ENCODE results near the gene CD274. TPM values are rescaled to one million over a fixed set of nuclear protein-coding genes. Genes with fewer than 3 reads are reported as not detected.

CD274 gene
- not detected for polyA plus RNA-seq (2013, experiment 1 of 2)
- polyA plus RNA-seq (2013, experiment 2 of 2), result not detected

GRCh38 chr9:5450359-5451091 is at the start of gene CD274:
Gene CD274, plus strand, starts transcription at chr9:5450542. Its CDS starts 5,572 bp downstream, at chr9:5456114.
- H3K9me3 ChIP-seq (ENCODE audit: insufficient read depth, low read depth, low read length), result no peaks in the 10 kb centered on the region
- H3K9ac ChIP-seq (ENCODE audit: low read depth, low read length), result no peak within 1 kb of the TSS
- 14% methylated on average over 34 of the region's 36 CpGs for WGBS
- H3K27ac ChIP-seq (ENCODE audit: low read depth, low read length), result no peak within 1 kb of the TSS
- H3K4me3 ChIP-seq (ENCODE audit: low read length), result peak within 1 kb of the TSS; percentile 56
- no peaks in the 10 kb centered on the region for H3K4me1 ChIP-seq (ENCODE audit: insufficient read depth, low read length)
- H3K36me3 ChIP-seq (ENCODE audit: insufficient read depth, low read length), result no peaks in the 10 kb centered on the region
- no peaks in the 10 kb centered on the region for H3K27me3 ChIP-seq (ENCODE audit: insufficient read depth, low read length)

GRCh38 chr9:5402217-5402616 is 48.1 kb upstream of the CD274 start:
- no peaks in the 10 kb centered on the region for H3K36me3 ChIP-seq (ENCODE audit: insufficient read depth, low read length)
- no peaks in the 10 kb centered on the region for H3K27me3 ChIP-seq (ENCODE audit: insufficient read depth, low read length)
- no peak overlapping the region for H3K27ac ChIP-seq (ENCODE audit: low read depth, low read length)
- no peak overlapping the region for H3K9ac ChIP-seq (ENCODE audit: low read depth, low read length)
- 0 out of 2 replicates have a peak, but pooled peaks cover under 1% of the 10 kb centered on the region for H3K9me3 ChIP-seq (ENCODE audit: insufficient read depth, low read depth, low read length)
- H3K4me3 ChIP-seq (ENCODE audit: low read length), result no peak overlapping the region
- no peaks in the 10 kb centered on the region for H3K4me1 ChIP-seq (ENCODE audit: insufficient read depth, low read length)

DNA sequence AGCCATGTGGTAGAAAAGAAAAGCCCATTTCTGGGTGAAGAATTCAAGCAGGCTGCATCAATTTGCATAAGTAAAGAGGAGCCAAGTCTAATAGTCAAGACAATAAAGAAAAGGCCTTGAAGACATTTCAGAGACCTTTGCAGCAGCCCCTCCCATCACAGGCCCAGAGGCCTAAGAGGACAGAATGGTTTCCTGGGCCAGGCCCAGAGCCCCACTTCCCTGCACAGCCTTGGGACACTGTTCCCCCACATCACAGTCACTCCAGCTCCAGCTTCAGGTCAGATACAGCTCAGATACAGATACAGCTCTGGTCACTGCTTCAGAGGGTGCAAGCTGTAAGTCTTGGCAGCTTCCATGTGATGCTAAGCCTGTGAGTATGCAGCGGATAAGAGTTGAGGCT is 41.7 kb upstream of the CD274 start:
- Histone ChIP-seq H3K4me1 (ENCODE audit: insufficient read depth, low read length) (no peaks in the 10 kb centered on the region), H3K27ac (ENCODE audit: low read depth, low read length) (no peak overlapping the region), H3K9me3 (ENCODE audit: insufficient read depth, low read depth, low read length) (peaks cover 37% of the 10 kb centered on the region), H3K27me3 (ENCODE audit: insufficient read depth, low read length) (no peaks in the 10 kb centered on the region), H3K4me3 (ENCODE audit: low read length) (no peak overlapping the region), H3K36me3 (ENCODE audit: insufficient read depth, low read length) (no peaks in the 10 kb centered on the region), H3K9ac (ENCODE audit: low read depth, low read length) (no peak overlapping the region)
- 91% methylated on average over 1 of the region's 1 CpG for WGBS

- Histone ChIP-seq H3K9me3 (ENCODE audit: insufficient read depth, low read depth, low read length) (no peaks in the 10 kb centered on the region), H3K4me1 (ENCODE audit: insufficient read depth, low read length) (peaks cover 9% of the 10 kb centered on the region), H3K9ac (ENCODE audit: low read depth, low read length) (no peak overlapping the region), H3K27me3 (ENCODE audit: insufficient read depth, low read length) (no peaks in the 10 kb centered on the region), H3K4me3 (ENCODE audit: low read length) (no peak overlapping the region), H3K36me3 (ENCODE audit: insufficient read depth, low read length) (no peaks in the 10 kb centered on the region), H3K27ac (ENCODE audit: low read depth, low read length) (no peak overlapping the region)
- 87% methylated on average over 2 of the region's 3 CpGs for WGBS
These were observed 33.4 kb upstream of the CD274 start for GRCh38 chr9:5416953-5417352.

DNA sequence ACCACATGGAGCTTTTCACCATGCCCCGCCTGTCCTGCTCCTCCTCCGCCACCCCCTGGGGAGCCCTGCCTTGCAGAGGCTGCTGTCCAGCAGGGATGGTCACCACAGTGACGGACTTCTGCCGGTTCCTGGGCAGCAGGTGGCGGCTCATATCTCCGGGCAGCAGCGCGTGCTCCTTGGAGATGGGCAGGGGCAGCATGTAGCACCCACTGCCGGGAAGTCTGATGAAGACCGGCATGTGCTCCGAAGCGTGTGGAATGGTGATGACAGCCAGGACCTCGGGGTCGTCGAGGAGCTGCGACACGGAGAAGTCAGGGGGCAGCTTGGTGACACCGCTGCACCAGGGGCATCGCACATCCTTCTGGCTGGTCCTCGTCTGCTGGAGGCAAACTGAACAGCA is 31.9 kb upstream of the CD274 start:
- Histone ChIP-seq H3K27ac (ENCODE audit: low read depth, low read length) (no peak overlapping the region), H3K36me3 (ENCODE audit: insufficient read depth, low read length) (no peaks in the 10 kb centered on the region), H3K4me3 (ENCODE audit: low read length) (no peak overlapping the region), H3K4me1 (ENCODE audit: insufficient read depth, low read length) (peaks cover 9% of the 10 kb centered on the region), H3K9ac (ENCODE audit: low read depth, low read length) (no peak overlapping the region), H3K9me3 (ENCODE audit: insufficient read depth, low read depth, low read length) (no peaks in the 10 kb centered on the region), H3K27me3 (ENCODE audit: insufficient read depth, low read length) (no peaks in the 10 kb centered on the region)
- WGBS, result 95% methylated on average over 20 of the region's 20 CpGs

DNA sequence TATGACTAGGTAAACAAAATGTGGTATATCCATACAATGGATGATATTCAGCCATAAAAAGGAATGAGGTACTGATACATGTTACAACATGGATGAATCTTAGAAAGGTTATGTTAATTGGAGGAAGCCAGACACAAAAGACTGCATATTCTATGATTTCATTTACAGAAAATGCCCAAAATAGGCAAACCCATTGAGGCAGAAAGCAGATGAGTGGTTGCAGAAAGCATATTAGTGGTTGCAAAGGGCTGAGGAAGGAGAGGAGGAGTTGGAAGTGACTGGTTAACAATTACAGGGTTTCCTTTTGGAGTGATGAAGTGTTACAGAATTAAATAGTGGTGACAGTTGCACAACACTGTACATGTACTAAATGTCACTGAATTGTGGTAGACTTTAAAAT is 30.4 kb upstream of the CD274 start:
- peaks cover 9% of the 10 kb centered on the region for H3K4me1 ChIP-seq (ENCODE audit: insufficient read depth, low read length)
- H3K9me3 ChIP-seq (ENCODE audit: insufficient read depth, low read depth, low read length), result no peaks in the 10 kb centered on the region
- H3K27me3 ChIP-seq (ENCODE audit: insufficient read depth, low read length), result no peaks in the 10 kb centered on the region
- H3K36me3 ChIP-seq (ENCODE audit: insufficient read depth, low read length), result no peaks in the 10 kb centered on the region
- H3K27ac ChIP-seq (ENCODE audit: low read depth, low read length), result no peak overlapping the region
- H3K9ac ChIP-seq (ENCODE audit: low read depth, low read length), result no peak overlapping the region
- H3K4me3 ChIP-seq (ENCODE audit: low read length), result no peak overlapping the region

- WGBS, result 86% methylated on average over 2 of the region's 2 CpGs
- Histone ChIP-seq H3K9me3 (ENCODE audit: insufficient read depth, low read depth, low read length) (no peaks in the 10 kb centered on the region), H3K4me1 (ENCODE audit: insufficient read depth, low read length) (peaks cover 9% of the 10 kb centered on the region), H3K27me3 (ENCODE audit: insufficient read depth, low read length) (no peaks in the 10 kb centered on the region), H3K27ac (ENCODE audit: low read depth, low read length) (no peak overlapping the region), H3K9ac (ENCODE audit: low read depth, low read length) (no peak overlapping the region), H3K36me3 (ENCODE audit: insufficient read depth, low read length) (no peaks in the 10 kb centered on the region), H3K4me3 (ENCODE audit: low read length) (no peak overlapping the region)
These were observed 29.2 kb upstream of the CD274 start for GRCh38 chr9:5421163-5421562.

GRCh38 chr9:5422276-5422675 is 28.1 kb upstream of the CD274 start:
- Histone ChIP-seq H3K27ac (ENCODE audit: low read depth, low read length) (no peak overlapping the region), H3K36me3 (ENCODE audit: insufficient read depth, low read length) (no peaks in the 10 kb centered on the region), H3K4me3 (ENCODE audit: low read length) (no peak overlapping the region), H3K27me3 (ENCODE audit: insufficient read depth, low read length) (no peaks in the 10 kb centered on the region), H3K9ac (ENCODE audit: low read depth, low read length) (no peak overlapping the region), H3K9me3 (ENCODE audit: insufficient read depth, low read depth, low read length) (no peaks in the 10 kb centered on the region), H3K4me1 (ENCODE audit: insufficient read depth, low read length) (0 out of 2 replicates have a peak, but pooled peaks cover under 1% of the 10 kb centered on the region)
- WGBS, result no CpG with 5 or more reads among the region's 1 CpG

DNA sequence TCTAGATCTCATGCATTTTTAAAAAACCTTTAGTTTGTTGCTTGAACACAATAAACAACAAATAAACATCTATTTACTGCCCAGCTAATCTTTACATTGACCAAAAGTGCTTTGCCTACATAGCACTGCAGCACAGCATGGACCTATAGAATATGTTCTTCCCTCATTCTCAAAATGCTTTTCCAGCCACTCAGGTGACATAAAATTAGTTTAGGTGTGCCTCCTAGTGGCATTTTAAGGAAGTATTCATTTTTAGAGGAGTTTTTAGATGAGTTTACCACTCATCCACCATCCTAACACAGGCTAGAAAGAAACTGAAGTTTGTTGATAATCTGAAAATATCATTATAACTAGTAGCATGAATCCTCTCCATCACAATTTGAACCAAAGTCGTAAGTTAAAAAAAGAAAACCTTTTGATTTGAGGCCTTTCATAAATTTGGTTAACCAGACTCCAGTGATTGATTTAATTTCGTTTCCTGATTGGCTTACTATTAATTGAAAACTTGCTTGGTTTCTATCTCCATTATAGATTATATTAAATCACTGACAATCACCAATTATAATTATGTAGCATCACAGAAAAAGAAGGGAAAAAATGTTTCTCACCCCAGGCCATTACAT is 25.2 kb upstream of the CD274 start:
- Histone ChIP-seq H3K4me3 (ENCODE audit: low read length) (no peak overlapping the region), H3K4me1 (ENCODE audit: insufficient read depth, low read length) (no peaks in the 10 kb centered on the region), H3K27me3 (ENCODE audit: insufficient read depth, low read length) (no peaks in the 10 kb centered on the region), H3K27ac (ENCODE audit: low read depth, low read length) (no peak overlapping the region), H3K36me3 (ENCODE audit: insufficient read depth, low read length) (no peaks in the 10 kb centered on the region), H3K9me3 (ENCODE audit: insufficient read depth, low read depth, low read length) (no peaks in the 10 kb centered on the region), H3K9ac (ENCODE audit: low read depth, low read length) (no peak overlapping the region)
- WGBS, result 88% methylated on average over 1 of the region's 2 CpGs

DNA sequence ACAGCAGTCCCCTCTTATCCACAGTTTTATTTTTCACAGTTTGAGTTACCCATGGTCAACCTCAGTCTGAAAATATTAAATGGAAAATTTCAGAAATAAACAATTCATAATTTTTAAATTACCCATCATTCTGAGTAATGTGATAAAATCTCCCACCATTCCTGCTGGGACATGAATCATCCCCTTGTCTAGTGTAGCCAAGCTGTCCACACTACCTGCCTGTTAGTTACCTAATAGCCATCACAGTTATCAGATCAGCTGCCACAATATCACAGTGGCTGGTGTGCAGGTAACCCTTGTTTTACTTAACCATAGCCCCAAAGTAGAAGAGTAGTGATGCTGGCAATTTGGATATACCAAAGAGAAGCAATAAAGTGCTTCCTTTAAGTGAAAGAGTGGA is 23.3 kb upstream of the CD274 start:
- Histone ChIP-seq H3K27ac (ENCODE audit: low read depth, low read length) (no peak overlapping the region), H3K36me3 (ENCODE audit: insufficient read depth, low read length) (no peaks in the 10 kb centered on the region), H3K9ac (ENCODE audit: low read depth, low read length) (no peak overlapping the region), H3K9me3 (ENCODE audit: insufficient read depth, low read depth, low read length) (no peaks in the 10 kb centered on the region; the same call in 1 of the 2 replicates), H3K4me3 (ENCODE audit: low read length) (no peak overlapping the region), H3K4me1 (ENCODE audit: insufficient read depth, low read length) (no peaks in the 10 kb centered on the region), H3K27me3 (ENCODE audit: insufficient read depth, low read length) (no peaks in the 10 kb centered on the region)

GRCh38 chr9:5428172-5428571 is 22.2 kb upstream of the CD274 start:
- Histone ChIP-seq H3K9ac (ENCODE audit: low read depth, low read length) (no peak overlapping the region), H3K36me3 (ENCODE audit: insufficient read depth, low read length) (no peaks in the 10 kb centered on the region), H3K9me3 (ENCODE audit: insufficient read depth, low read depth, low read length) (peaks cover 3% of the 10 kb centered on the region; the same call in 1 of the 2 replicates), H3K4me1 (ENCODE audit: insufficient read depth, low read length) (no peaks in the 10 kb centered on the region), H3K27me3 (ENCODE audit: insufficient read depth, low read length) (no peaks in the 10 kb centered on the region), H3K27ac (ENCODE audit: low read depth, low read length) (no peak overlapping the region), H3K4me3 (ENCODE audit: low read length) (no peak overlapping the region)
- 83% methylated on average over 3 of the region's 3 CpGs for WGBS
